ENCODE measurements around the gene MTTP. TPM values are rescaled to one million over a fixed set of nuclear protein-coding genes. Genes with fewer than 3 reads are reported as not detected.

MTTP gene
- total and polyA plus RNA-seq, 8 donors, result 0.05 to 39.1 (median 0.51) TPM; not detected in 4

GRCh38 chr4:99649778-99650177 is 75.2 kb downstream of the MTTP start:
- Histone ChIP-seq H3K4me1 (no peaks in the 10 kb centered on the region), H3K4me3 (no peak overlapping the region), H3K27ac (no peak overlapping the region), H3K9me3 (no peaks in the 10 kb centered on the region), H3K27me3 (no peaks in the 10 kb centered on the region), H3K36me3 (no peaks in the 10 kb centered on the region)
- intact Hi-C loops (cut with DNase I; ENCODE audit: low total_unique reads), result no loop called here
- TF ChIP-seq EP300 (IDR thresholded peaks at IDR 0.05) (no peak), POLR2AphosphoS5 (IDR thresholded peaks at IDR 0.05) (no peak), POLR2A (IDR thresholded peaks at IDR 0.05) (no peak), CTCF (IDR thresholded peaks at IDR 0.05) (no peak)
- no peak for DNase-seq
- 88 to 92% (median 90%) methylated on average over 7 to 10 of the region's 10 CpGs for WGBS, 5 donors

DNA sequence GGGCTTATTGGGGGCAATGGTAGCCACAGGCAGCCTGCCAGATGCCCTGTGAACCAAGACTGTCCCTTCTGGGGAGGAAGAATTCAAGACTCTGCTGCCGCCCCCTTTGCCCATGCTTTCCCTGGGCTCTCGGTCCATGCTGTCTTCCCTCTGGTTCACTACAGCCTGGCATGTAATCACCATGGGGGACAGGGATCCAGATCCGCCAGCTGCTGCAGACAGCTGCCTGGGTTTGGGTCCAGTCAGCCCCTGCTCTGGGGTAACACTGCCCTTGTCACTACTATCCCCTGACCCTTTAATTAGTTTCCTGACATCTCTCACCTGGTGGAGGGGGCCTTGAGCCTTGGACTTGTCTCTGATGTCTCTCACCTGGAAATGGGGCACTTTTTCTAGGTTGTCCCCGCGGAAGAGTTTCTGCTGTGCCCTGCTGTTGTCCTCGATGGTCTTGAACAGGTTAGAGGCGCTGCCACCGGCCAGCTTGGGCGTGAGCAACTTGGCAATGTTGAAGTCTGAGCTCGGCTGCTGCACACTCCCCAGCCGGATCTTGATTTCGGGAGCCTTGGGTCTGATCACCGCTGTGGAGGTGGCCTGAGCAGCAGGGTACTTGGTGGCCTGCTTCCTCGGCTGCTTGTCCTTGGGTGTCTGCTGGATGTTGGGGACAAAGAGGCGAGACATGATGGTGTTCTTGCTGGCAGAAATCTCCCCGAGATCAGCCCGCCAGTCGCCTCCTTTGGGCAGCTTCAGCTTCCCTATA is 76.6 kb downstream of the MTTP start:
- no peak overlapping the region for H3K4me3 ChIP-seq
- no peaks in the 10 kb centered on the region for H3K9me3 ChIP-seq
- H3K4me1 ChIP-seq, result no peaks in the 10 kb centered on the region
- H3K27me3 ChIP-seq, result no peaks in the 10 kb centered on the region
- TF ChIP-seq POLR2A (IDR thresholded peaks at IDR 0.05), result no peak
- TF ChIP-seq POLR2AphosphoS5 (IDR thresholded peaks at IDR 0.05), result no peak
- no peak for TF ChIP-seq EP300 (IDR thresholded peaks at IDR 0.05)
- TF ChIP-seq CTCF (IDR thresholded peaks at IDR 0.05), result no peak
- WGBS, 5 donors, result 91 to 96% (median 92%) methylated on average over 18 of the region's 18 CpGs
- no peaks in the 10 kb centered on the region for H3K36me3 ChIP-seq
- no peak for DNase-seq
- no peak overlapping the region for H3K27ac ChIP-seq
- intact Hi-C loops (cut with DNase I; ENCODE audit: low total_unique reads), result no loop called here

- WGBS, 5 donors, result 94 to 96% (median 95%) methylated on average over 46 to 49 of the region's 49 CpGs
- Histone ChIP-seq H3K27ac (no peak overlapping the region), H3K27me3 (no peaks in the 10 kb centered on the region), H3K4me3 (no peak overlapping the region), H3K9me3 (no peaks in the 10 kb centered on the region), H3K36me3 (no peaks in the 10 kb centered on the region), H3K4me1 (no peaks in the 10 kb centered on the region)
- DNase-seq, result no peak
- no peak for TF ChIP-seq POLR2A (IDR thresholded peaks at IDR 0.05)
- no peak for TF ChIP-seq POLR2AphosphoS5 (IDR thresholded peaks at IDR 0.05)
- TF ChIP-seq EP300 (IDR thresholded peaks at IDR 0.05), result no peak
- no peak for TF ChIP-seq CTCF (IDR thresholded peaks at IDR 0.05)
- intact Hi-C loops (cut with DNase I; ENCODE audit: low total_unique reads), result no loop called here
Measured at GRCh38 chr4:99651811-99652485, 77.3 kb downstream of the MTTP start.

DNA sequence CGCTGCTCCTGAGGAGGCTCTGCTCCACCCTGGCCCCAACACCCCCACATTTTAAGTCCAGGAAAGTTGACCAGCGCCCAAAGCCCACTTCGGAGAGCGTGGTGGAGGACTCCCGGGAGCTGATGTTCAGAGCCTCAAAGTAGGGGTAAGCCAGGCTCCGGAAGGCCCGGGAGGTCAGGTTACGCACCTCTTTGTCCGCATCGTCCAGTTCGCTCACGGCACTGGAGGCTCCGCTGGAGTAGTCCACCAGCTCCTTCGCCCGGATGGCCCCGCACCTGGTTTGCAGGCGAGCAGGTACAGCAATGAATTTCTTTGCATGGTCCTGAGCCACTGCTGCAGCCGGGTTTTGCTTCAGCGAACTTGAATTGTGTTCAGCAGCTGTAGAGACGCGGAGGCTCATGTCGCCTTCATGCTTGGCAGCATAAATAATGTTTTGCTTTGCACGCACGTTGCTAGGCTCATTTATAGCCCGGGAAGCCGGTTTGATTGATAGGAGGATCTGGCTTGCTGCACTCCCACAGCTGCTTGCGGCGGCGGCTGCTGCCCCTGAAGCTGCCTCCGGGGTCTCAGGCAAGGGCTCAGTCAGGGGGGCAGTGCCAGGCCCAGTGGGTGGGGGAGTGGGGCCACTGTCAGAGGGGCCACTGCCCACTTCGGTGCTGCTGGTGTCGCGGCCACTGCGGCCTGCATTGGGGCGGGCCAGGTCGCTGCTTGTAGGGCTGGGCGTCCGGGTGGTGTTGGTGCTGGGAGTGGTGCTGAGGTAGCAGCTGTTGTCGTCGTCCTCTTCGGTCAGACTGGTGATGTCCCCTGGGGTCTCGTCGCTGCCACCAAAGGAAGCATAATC is 78.2 kb downstream of the MTTP start:
- H3K9me3 ChIP-seq, result no peaks in the 10 kb centered on the region
- H3K36me3 ChIP-seq, result no peaks in the 10 kb centered on the region
- no peak for TF ChIP-seq POLR2AphosphoS5 (IDR thresholded peaks at IDR 0.05)
- TF ChIP-seq EP300 (IDR thresholded peaks at IDR 0.05), result no peak
- no peak for TF ChIP-seq CTCF (IDR thresholded peaks at IDR 0.05)
- TF ChIP-seq POLR2A (IDR thresholded peaks at IDR 0.05), result no peak
- intact Hi-C loops (cut with DNase I; ENCODE audit: low total_unique reads), result no loop called here
- DNase-seq, result no peak
- no peak overlapping the region for H3K27ac ChIP-seq
- H3K4me1 ChIP-seq, result no peaks in the 10 kb centered on the region
- H3K27me3 ChIP-seq, result no peaks in the 10 kb centered on the region
- 89 to 97% (median 94%) methylated on average over 30 to 43 of the region's 43 CpGs for WGBS, 5 donors
- H3K4me3 ChIP-seq, result no peak overlapping the region

All from stomach (tissue), 9 donors.